Panc1 (cell line): Measurements from ENCODE around the gene ASB6. TPM values are rescaled to one million over a fixed set of nuclear protein-coding genes. Genes with fewer than 3 reads are reported as not detected.

ENCODE experiments used
- ATAC-seq: fragments of 200-7000 bp; cut with Tn5 transposase; 2 replicates; pipeline ENCODE4 v1.9.1; 2020; ENCODE audit warnings: mild to moderate bottlenecking, moderate library complexity
- BruUV-seq: library from RNA; stranded (reverse); fragments of 400-500 nt; replicated peaks from 2 replicates; lab custom pipeline; 2021; lab: Mats Ljungman, UMichigan
- CTCF ChIA-PET: fragments of 300-600 bp; sonication (Branson Sonifier 250); formaldehyde crosslinking; loops from one replicate; lab custom pipeline; 2022; ENCODE audit warnings: antibody characterized with exemption; lab: Charles Lee
- POLR2A ChIA-PET: fragments of 300-600 bp; sonication (Branson Sonifier 250); formaldehyde crosslinking; loops from one replicate; lab custom pipeline; 2022; ENCODE audit warnings: antibody characterized with exemption; lab: Charles Lee
- DNase-seq: peaks from one replicate; pipeline ENCODE4 v3.0.0-alpha.2; 2010; ENCODE audit warnings: low read depth, low spot score
- H3K27ac ChIP-seq: 2 replicates; pipeline ENCODE4 v1.5.1; 2011; ENCODE audit warnings: mild to moderate bottlenecking, low read length, inconsistent platforms
- H3K27me3 ChIP-seq: fragments of 200-500 bp; sonication (Bioruptor generic); 2 replicates; pipeline ENCODE4 v1.6.0; 2014; ENCODE audit warnings: low read length, inconsistent platforms; ENCODE audit not compliant: control insufficient read depth, insufficient read depth
- H3K36me3 ChIP-seq: fragments of 200-500 bp; sonication (Bioruptor generic); 2 replicates; pipeline ENCODE4 v1.5.1; 2014; ENCODE audit warnings: inconsistent platforms, mild to moderate bottlenecking, low read length, moderate library complexity; ENCODE audit not compliant: control insufficient read depth, insufficient read depth
- H3K4me1 ChIP-seq: 2 replicates; pipeline ENCODE4 v1.5.1; 2011; ENCODE audit warnings: inconsistent platforms, mild to moderate bottlenecking, low read length, moderate library complexity; ENCODE audit not compliant: control insufficient read depth, insufficient read depth
- H3K4me3 ChIP-seq, 2 experiments: 2 replicates each; pipeline ENCODE4 v1.5.1; 2011 to 2012; ENCODE audit warnings: low read depth in 2 of 2, low read length in 2 of 2, mild to moderate bottlenecking in 2 of 2, inconsistent platforms in 1 of 2, moderate library complexity in 1 of 2
- H3K9me3 ChIP-seq: fragments of 200-500 bp; sonication (Bioruptor generic); 2 replicates; pipeline ENCODE4 v1.5.1; 2014; ENCODE audit warnings: low read depth, mild to moderate bottlenecking, inconsistent platforms, low read length, moderate library complexity; ENCODE audit not compliant: control insufficient read depth, insufficient read depth
- CTCF ChIP-seq: fragments of 450-650 bp; IDR thresholded peaks from 2 replicates; pipeline ENCODE4 v1.5.1; 2017; ENCODE audit warnings: mild to moderate bottlenecking
- POLR2AphosphoS5 ChIP-seq: IDR thresholded peaks from 2 replicates; pipeline ENCODE4 v1.6.1; 2012; ENCODE audit warnings: mild to moderate bottlenecking, low read depth, low read length, moderate library complexity
- REST ChIP-seq, 2 experiments: IDR thresholded peaks; 2 replicates each; pipeline ENCODE4 v1.6.1; 2011 to 2012; ENCODE audit warnings: low read depth in 2 of 2, control low read depth in 1 of 2, low read length in 1 of 2, mild to moderate bottlenecking in 1 of 2, moderate library complexity in 1 of 2; ENCODE audit not compliant: insufficient read depth in 1 of 2
- SIN3A ChIP-seq: IDR thresholded peaks from 2 replicates; pipeline ENCODE4 v1.6.1; 2012; ENCODE audit warnings: low read depth, mild to moderate bottlenecking, low read length, moderate library complexity, borderline replicate concordance; ENCODE audit not compliant: insufficient read depth
- TCF7L2 ChIP-seq: IDR thresholded peaks from 2 replicates; pipeline ENCODE4 v1.6.1; 2011; ENCODE audit warnings: mild to moderate bottlenecking, low read depth, low read length, inconsistent platforms
- in situ Hi-C: cut with HindIII; loops from 2 replicates; pipeline ENCODE4 v1.10.0; 2016; ENCODE audit warnings: low sequenced_read_pairs, low pct_unique_long_range_greater_than_20kb
- intact Hi-C: fragments of 100-400 bp; cut with micrococcal nuclease; formaldehyde crosslinking; loops from one replicate; pipeline ENCODE4 v1.10.0; 2022; ENCODE audit not compliant: unreplicated experiment
- total RNA-seq: library from RNA; stranded (reverse); gene quantifications from one replicate; pipeline ENCODE4 v1.2.1, GENCODE V29; 2021; ENCODE audit not compliant: unreplicated experiment

ASB6 gene
- total RNA-seq, 1 experiment from 2014 or later = 14.3 TPM

GRCh38 chr9:129671065-129671464, 29.1 kb upstream of the ASB6 start:
- Histone ChIP-seq H3K4me1 (no peaks in the 10 kb centered on the region), H3K4me3 (no peak overlapping the region), H3K9me3 (no peaks in the 10 kb centered on the region), H3K27ac (no peak overlapping the region), H3K36me3 (no peaks in the 10 kb centered on the region), H3K27me3 (no peaks in the 10 kb centered on the region)
- BruUV-seq = no TSS peak
- ChIA-PET POLR2A (interaction anchor here (0.6 kb wide), 1 partner anchor 1266 kb away, joined by 4 read pairs; no protein-coding TSS in a partner anchor), CTCF (no interaction called here)
- in situ Hi-C loops (no loop called here), intact Hi-C loops (no loop called here)
- DNase-seq (no peak), ATAC-seq (no peak)
- TF ChIP-seq SIN3A = no peak
- TF ChIP-seq CTCF = no peak
- TF ChIP-seq POLR2AphosphoS5 = no peak
- TF ChIP-seq TCF7L2 = no peak
- no peak for TF ChIP-seq REST (IDR thresholded peaks at IDR 0.05; ENCODE audit: insufficient read depth in 1 of 2, low read depth in 2 of 2, low read length in 1 of 2)

GRCh38 chr9:129669946-129670345, 28.0 kb upstream of the ASB6 start:
- CTCF ChIA-PET = no interaction called here
- no peak for TF ChIP-seq CTCF
- no peak for TF ChIP-seq REST (IDR thresholded peaks at IDR 0.05; ENCODE audit: insufficient read depth in 1 of 2, low read depth in 2 of 2, low read length in 1 of 2)
- no peak for TF ChIP-seq SIN3A
- no peak for TF ChIP-seq TCF7L2
- TF ChIP-seq POLR2AphosphoS5 = no peak
- ATAC-seq (no peak), DNase-seq (no peak)
- no peak overlapping the region for H3K27ac ChIP-seq
- no TSS peak for BruUV-seq
- in situ Hi-C loops = no loop called here
- no peaks in the 10 kb centered on the region for H3K27me3 ChIP-seq
- H3K4me3 ChIP-seq = no peak overlapping the region
- no peaks in the 10 kb centered on the region for H3K36me3 ChIP-seq
- intact Hi-C loops = no loop called here
- no peaks in the 10 kb centered on the region for H3K9me3 ChIP-seq
- POLR2A ChIA-PET = no interaction called here
- H3K4me1 ChIP-seq = no peaks in the 10 kb centered on the region
